ENCODE measurements around the gene HERC4.
"Not testable (repeated sequence)": the region's sequence is repeated elsewhere in the genome, so short reads cannot be mapped to it uniquely, and the experiment has no call there.

Gene HERC4

DNA sequence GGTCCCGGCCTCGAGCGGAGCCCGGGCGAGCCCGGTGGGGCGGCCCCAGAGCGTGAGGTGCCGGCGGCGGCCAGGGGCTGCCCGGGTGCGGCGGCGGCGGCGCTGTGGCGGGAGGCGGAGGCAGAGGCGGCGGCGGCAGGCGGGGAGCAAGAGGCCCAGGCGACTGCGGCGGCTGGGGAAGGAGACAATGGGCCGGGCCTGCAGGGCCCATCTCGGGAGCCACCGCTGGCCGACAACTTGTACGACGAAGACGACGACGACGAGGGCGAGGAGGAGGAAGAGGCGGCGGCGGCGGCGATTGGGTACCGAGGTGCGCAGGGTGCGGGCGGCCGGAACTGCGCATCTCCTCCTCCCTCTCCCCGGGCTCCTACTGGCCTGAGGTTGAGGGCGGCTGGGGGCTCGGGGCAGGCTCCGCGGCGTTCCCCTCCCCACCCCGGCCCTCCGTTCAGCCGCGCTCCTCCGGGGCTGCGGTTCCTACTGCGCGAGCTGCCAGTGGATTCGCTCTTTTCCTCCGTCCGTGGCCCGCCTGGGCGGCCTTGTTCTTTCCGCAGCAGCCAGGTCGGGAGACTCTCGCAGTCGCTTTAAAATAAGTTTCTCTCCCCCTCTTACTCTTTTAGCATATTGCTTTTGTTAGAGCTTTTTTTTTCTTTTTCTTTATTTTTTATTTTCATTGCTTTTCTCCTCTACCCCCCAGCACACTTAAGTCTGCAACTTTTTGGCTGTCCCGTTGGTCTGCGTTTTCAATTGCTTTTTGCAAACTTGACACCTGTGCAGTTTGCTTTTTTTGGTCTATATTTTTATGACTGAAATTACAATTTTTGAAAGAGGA is 190.0 kb downstream of the HERC4 start:
- peak; percentile 54 for DNase-seq (ENCODE audit: insufficient read length)
- no peak for FAIRE-seq
- TF ChIP-seq TAF1 (IDR thresholded peaks at IDR 0.05; ENCODE audit: borderline replicate concordance, low read depth, low read length), result no peak
- no peak for TF ChIP-seq POLR2A (IDR thresholded peaks at IDR 0.05; ENCODE audit: low read depth, low read length)
- no peak for TF ChIP-seq POLR2AphosphoS5 (IDR thresholded peaks at IDR 0.05; ENCODE audit: low read depth, low read length)

DNA sequence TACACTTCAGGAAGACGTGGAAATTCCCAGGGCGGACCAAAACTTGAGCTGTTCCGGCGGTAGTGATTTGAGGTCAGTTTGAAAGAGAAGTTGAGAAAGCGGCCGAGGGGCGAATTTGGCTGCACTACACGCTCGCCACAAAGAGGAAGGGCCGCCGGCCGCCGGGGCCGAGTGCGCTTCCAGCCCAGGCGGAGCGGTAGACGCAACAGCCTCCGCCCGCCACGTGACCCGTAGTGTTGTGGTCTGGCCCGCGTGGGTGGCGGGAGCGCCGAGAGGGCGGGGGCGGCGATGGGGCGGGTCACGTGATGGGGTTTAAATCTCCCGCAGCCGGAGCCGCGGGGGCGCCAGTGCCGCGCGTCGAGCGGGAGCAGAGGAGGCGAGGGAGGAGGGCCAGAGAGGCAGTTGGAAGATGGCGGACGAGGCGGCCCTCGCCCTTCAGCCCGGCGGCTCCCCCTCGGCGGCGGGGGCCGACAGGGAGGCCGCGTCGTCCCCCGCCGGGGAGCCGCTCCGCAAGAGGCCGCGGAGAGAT is 190.7 kb downstream of the HERC4 start, which contains the start of gene SIRT1:
SIRT1 (plus strand) TSS at position 344 of the 529 bp plus-strand sequence; CDS start at position 410, 66 bp downstream.
- peak; percentile 92 for FAIRE-seq

DNA sequence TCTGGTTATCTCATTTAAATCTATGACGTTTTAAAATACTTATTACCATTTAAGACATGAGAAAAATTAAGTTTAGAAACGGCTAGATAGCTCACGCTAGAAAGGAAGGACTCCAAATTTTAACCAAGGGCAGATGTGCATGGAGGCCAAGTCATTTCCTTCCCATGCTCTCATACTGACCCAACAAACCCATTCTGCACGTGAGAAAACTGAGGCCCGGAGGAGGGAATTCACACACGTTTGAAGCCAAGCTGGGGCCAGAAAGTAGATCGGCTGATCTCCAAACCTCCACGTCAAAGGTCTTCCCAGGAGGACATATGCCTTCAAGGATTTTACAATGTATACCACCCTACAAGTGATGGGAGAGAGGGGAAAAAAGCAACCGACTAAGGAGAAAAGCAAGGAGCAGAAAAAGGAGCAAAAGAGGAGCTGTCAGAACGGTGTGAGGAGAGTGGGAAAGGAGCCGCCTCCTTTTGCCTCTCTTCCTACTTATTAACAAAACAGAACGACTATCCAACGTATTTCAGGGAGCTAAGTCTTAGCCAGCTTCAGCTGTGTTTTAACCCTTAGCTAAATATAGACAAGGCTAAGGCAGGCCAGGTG is 191.3 kb downstream of the HERC4 start:
- FAIRE-seq (no peak), DNase-seq (ENCODE audit: insufficient read length) (no peak)
- TF ChIP-seq POLR2A (IDR thresholded peaks at IDR 0.05; ENCODE audit: low read depth, low read length) (no peak), POLR2AphosphoS5 (IDR thresholded peaks at IDR 0.05; ENCODE audit: low read depth, low read length) (no peak), TAF1 (IDR thresholded peaks at IDR 0.05; ENCODE audit: borderline replicate concordance, low read depth, low read length) (no peak)

More for the DNA sequence above, 190.7 kb downstream of the HERC4 start, which contains the start of gene SIRT1:
- DNase-seq (ENCODE audit: insufficient read length), result peak; percentile 80
- peak; percentile 88 for TF ChIP-seq TAF1 (IDR thresholded peaks at IDR 0.05; ENCODE audit: borderline replicate concordance, low read depth, low read length)
- TF ChIP-seq POLR2A (IDR thresholded peaks at IDR 0.05; ENCODE audit: low read depth, low read length), result peak; percentile 97
- peak; percentile 91 for TF ChIP-seq POLR2AphosphoS5 (IDR thresholded peaks at IDR 0.05; ENCODE audit: low read depth, low read length)

DNA sequence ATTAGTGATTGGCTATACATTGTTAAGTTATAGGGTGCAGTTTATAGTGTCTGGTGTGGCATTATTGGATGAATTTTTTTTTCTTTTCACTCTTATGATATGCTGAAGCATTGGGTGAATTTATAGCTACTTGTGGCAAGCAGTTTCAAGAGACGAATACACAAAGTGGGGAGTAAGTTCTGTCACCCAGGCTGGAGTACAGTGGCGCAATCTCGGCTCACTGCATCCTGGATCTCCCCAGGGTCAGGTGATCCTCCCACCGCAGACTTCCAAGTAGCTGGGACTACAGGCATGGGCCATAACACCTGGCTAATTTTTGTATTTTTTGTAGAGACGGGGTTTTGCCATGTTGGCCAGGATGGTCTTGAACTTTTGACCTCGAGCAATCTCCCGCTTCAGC is 196.9 kb downstream of the HERC4 start:
- DNase-seq (ENCODE audit: insufficient read length), result no peak
- no peak for FAIRE-seq
- no peak for TF ChIP-seq POLR2A (IDR thresholded peaks at IDR 0.05; ENCODE audit: low read depth, low read length)
- TF ChIP-seq POLR2AphosphoS5 (IDR thresholded peaks at IDR 0.05; ENCODE audit: low read depth, low read length), result no peak

DNA sequence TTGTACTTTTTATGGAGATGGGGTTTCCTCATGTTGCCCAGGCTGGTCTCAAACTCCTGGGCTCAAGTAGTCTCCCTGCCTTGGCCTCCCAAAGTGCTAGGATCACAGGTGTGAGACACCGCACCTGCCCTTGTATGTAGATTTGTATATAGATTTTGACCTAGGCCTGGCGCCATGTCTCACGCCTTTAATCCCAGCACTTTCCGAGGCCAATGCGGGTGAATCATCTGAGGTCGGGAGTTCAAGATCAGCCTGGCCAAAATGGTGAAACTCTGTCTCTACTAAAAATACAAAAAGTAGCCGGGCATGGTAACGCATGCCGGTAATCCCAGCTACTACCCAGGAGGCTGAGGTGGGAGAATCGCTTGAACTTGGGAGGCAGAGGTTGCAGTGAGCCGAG is 197.7 kb downstream of the HERC4 start:
- FAIRE-seq; DNase-seq (ENCODE audit: insufficient read length): not testable (repeated sequence)

DNA sequence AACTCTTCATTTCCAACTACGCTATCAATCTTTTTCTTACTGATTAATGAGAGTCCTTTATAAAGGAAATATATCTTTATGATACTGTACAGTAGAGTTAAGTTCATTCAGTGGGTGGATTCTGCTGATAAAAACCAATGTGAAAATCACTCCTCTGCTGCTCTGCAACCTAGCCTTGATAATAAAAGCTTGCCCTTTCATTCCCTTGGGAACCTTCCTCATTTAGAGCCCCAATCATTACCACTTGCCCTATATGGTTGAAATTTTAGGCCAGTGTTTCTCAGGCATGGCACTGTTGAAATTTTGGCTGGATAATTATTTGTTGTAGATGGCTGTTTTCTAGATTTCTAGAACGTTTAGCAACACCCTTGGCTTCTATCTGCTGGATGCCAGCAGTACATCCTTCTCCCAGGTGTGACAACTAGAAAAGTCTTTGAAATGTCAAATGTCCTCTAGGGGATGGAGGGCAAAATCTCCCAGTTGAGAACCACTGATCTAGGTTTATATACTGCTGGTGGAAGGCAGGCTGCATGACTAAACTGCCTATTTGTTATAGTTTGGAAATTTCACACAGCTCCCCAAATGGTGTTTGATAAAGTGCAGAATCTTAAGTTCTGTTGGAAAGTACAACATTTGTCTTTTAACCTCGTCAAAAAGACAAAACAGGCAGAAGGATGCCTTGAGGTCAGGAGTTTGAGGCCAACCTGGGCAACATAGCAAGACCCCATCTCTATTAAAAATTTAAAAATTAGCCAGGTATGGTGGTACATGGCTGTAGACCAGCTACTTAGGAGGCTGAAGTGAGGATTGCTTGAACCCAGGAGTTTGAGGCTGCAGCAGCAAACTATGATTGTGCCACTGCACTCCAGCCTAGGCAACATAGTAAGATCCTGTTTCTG is 199.5 kb downstream of the HERC4 start:
- TF ChIP-seq TAF1 (IDR thresholded peaks at IDR 0.05; ENCODE audit: borderline replicate concordance, low read depth, low read length) (no peak), POLR2AphosphoS5 (IDR thresholded peaks at IDR 0.05; ENCODE audit: low read depth, low read length) (no peak), POLR2A (IDR thresholded peaks at IDR 0.05; ENCODE audit: low read depth, low read length) (no peak)
- no peak for FAIRE-seq
- DNase-seq (ENCODE audit: insufficient read length), result no peak

Measured in GM12892 (cell line).